Small intestine (tissue), 7 donors: ENCODE results near the gene RGSL1. TPM values are rescaled to one million over a fixed set of nuclear protein-coding genes. Genes with fewer than 3 reads are reported as not detected.

Source experiments
- DNase-seq, 2 donors: peaks; one replicate each; pipeline versions ENCODE4 v3.0.0 to v3.0.0-alpha.2; 2013
- FAIRE-seq: peaks from 2 replicates; lab custom pipeline; 2012; peaks lifted over from hg19 to GRCh38; lab: Jason Lieb, UNC
- H3K27ac ChIP-seq, 3 donors: one replicate each; pipeline ENCODE4 v1.5.1; 2013; ENCODE audit warnings: low read length in 2 of 3, mild to moderate bottlenecking in 2 of 3, control low read depth in 1 of 3, inconsistent platforms in 1 of 3, low read depth in 1 of 3, moderate library complexity in 1 of 3
- H3K27me3 ChIP-seq, 3 donors: one replicate each; pipeline ENCODE4 v1.6.1; 2013; ENCODE audit warnings: low read length in 3 of 3, inconsistent platforms in 1 of 3; ENCODE audit not compliant: control insufficient read depth in 3 of 3, insufficient read depth in 3 of 3
- H3K36me3 ChIP-seq, 3 donors: one replicate each; pipeline ENCODE4 v1.6.1; 2013; ENCODE audit warnings: low read length in 3 of 3, inconsistent platforms in 1 of 3, low read depth in 1 of 3, mild to moderate bottlenecking in 1 of 3, moderate library complexity in 1 of 3; ENCODE audit not compliant: control insufficient read depth in 3 of 3, insufficient read depth in 2 of 3
- H3K4me1 ChIP-seq, 3 donors: one replicate each; pipeline ENCODE4 v1.6.1; 2013; ENCODE audit warnings: low read length in 2 of 3, inconsistent platforms in 1 of 3, low read depth in 1 of 3, mild to moderate bottlenecking in 1 of 3, moderate library complexity in 1 of 3; ENCODE audit not compliant: control insufficient read depth in 3 of 3, insufficient read depth in 2 of 3
- H3K4me3 ChIP-seq, 3 donors: one replicate each; pipeline ENCODE4 v1.5.1; 2013; ENCODE audit warnings: low read length in 3 of 3, control low read depth in 1 of 3, inconsistent platforms in 1 of 3, low read depth in 1 of 3, mild to moderate bottlenecking in 1 of 3, moderate library complexity in 1 of 3
- H3K9me3 ChIP-seq, 2 donors: one replicate each; pipeline ENCODE4 v1.6.1; 2013; ENCODE audit warnings: low read depth in 1 of 2, low read length in 1 of 2; ENCODE audit not compliant: control insufficient read depth in 2 of 2, insufficient read depth in 1 of 2
- WGBS, 3 donors: extraction: QIAGEN DNeasy Blood & Tissue Kit; methylation state at CpG; one replicate each; pipeline ENCODE4 v1.1.7; 2013; 5-methylcytosine and 5-hydroxymethylcytosine counted together
- polyA plus RNA-seq, 4 donors: library from polyadenylated mRNA; stranded (reverse) in 3 of 4; unstranded in 1 of 4; fragments of 200-250 nt in 3 of 4; fragments of 120-200 nt in 1 of 4; gene quantifications; one replicate each; pipeline versions ENCODE4 v1.2.1 to v1.2.3, GENCODE V29; 2013
- donor health status: healthy with polysubstance abuse.
- donor health status: control.
- donor health status: control.
- donor health status: Bipolar disorder and iron deficiency.
- donor health status: healthy.

RGSL1 gene
- polyA plus RNA-seq, 4 donors, result not detected

DNA sequence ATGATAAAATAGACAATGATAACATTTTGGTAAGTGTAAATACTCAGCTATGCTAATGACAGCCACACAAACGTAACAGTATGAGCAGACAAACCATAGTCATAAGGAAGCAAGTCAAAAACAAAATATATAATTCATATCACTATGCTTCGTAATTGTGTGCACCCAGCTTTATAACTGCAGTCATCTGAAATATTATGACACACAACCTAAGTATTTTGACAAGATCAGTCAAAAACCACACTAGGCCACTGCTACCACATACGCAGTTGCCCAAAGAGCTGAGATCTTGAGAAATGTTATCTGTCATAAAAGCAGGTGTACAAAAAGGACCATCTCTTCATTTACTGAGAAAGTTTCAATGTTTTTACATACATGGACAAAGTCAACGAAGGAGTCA lies 113.1 kb downstream of the RGSL1 start:
- Histone ChIP-seq H3K4me3 (no peak overlapping the region), H3K27me3 (no peaks in the 10 kb centered on the region), H3K9me3 (no peaks in the 10 kb centered on the region), H3K4me1 (no peaks in the 10 kb centered on the region), H3K36me3 (no peaks in the 10 kb centered on the region), H3K27ac (no peak overlapping the region)
- WGBS, 3 donors, result 84 to 92% (median 91%) methylated on average over 4 of the region's 4 CpGs
- DNase-seq (no peak), FAIRE-seq (no peak)

DNA sequence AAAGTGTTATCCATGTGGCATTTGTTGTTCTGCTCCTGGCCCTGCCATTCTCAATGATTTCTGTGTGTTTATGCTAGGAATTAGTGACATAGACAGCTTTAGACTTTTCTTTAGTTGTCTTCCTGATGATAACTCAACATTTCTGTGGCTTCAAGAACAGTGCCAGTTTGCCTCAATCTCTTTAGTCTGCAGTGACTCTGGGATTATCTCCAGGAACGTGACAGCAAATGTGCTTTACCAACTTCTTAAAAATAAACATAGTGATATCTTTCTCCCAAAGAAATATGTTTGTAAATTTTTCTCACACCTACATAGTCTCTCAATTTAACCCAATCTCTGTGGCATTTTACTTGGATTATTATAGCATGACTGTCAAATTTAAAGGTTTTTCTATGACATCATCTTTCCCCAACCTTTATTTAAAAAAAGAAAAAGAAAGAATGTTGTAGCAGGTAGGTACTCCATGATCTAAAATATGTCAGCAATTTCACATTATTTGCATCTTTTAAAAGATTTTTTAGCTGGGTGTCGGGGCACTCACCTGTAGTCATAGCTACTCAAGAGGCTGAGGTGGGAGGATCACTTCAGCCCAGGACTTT lies 114.6 kb downstream of the RGSL1 start:
- DNase-seq (no peak), FAIRE-seq (no peak)
- H3K9me3 ChIP-seq, result no peaks in the 10 kb centered on the region
- no peak overlapping the region for H3K27ac ChIP-seq
- 69 to 79% (median 76%) methylated on average over 2 of the region's 2 CpGs for WGBS, 3 donors
- no peaks in the 10 kb centered on the region for H3K36me3 ChIP-seq
- H3K4me1 ChIP-seq, result no peaks in the 10 kb centered on the region
- no peak overlapping the region for H3K4me3 ChIP-seq
- H3K27me3 ChIP-seq, result no peaks in the 10 kb centered on the region

GRCh38 chr1:182565537-182565936 lies 115.6 kb downstream of the RGSL1 start:
- DNase-seq (no peak), FAIRE-seq (no peak)
- Histone ChIP-seq H3K36me3 (no peaks in the 10 kb centered on the region), H3K4me1 (no peaks in the 10 kb centered on the region), H3K27ac (no peak overlapping the region), H3K4me3 (no peak overlapping the region), H3K9me3 (no peaks in the 10 kb centered on the region), H3K27me3 (no peaks in the 10 kb centered on the region)
- WGBS, 3 donors, result 64 to 82% (median 65%) methylated on average over 3 of the region's 3 CpGs

- DNase-seq (no peak), FAIRE-seq (no peak)
- H3K9me3 ChIP-seq, result no peaks in the 10 kb centered on the region
- H3K36me3 ChIP-seq, result no peaks in the 10 kb centered on the region
- H3K4me1 ChIP-seq, result no peaks in the 10 kb centered on the region
- H3K27me3 ChIP-seq, result no peaks in the 10 kb centered on the region
- no peak overlapping the region for H3K27ac ChIP-seq
- WGBS, 3 donors, result 94 to 96% (median 94%) methylated on average over 5 of the region's 5 CpGs
- no peak overlapping the region for H3K4me3 ChIP-seq
Measured at GRCh38 chr1:182567629-182568028, 117.7 kb downstream of the RGSL1 start.

DNA sequence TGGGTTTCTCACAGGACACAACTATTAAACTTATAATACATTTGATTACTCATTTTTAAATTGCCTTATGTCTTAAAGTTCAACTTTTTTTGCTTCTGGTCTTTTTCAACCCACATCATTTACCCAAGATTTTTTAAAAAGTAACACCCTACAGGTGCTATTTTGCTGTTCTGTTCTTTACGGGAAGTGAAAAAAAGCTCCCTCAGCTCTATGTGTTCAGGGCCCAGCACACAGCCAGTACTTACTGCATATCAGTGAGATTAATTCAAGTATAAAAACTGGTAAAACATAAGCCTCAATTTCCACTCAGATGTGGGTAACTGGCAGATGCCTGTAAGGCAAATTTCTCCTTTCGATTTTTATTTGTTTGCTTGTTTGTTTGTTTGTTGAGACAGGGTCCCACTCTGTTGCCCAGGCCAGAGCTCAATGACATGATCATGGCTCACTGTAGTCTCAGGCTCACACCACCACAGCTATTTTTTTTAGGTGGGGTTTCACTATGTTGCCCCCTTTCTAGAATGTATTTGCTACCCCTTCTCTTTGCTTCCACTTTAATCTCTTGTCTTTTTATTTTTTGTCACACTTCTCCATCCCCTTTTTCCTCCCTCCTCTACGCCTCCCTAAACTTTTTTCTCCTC lies 118.8 kb downstream of the RGSL1 start:
- no peak for FAIRE-seq
- H3K4me1 ChIP-seq, result no peaks in the 10 kb centered on the region
- no peaks in the 10 kb centered on the region for H3K9me3 ChIP-seq
- WGBS, 3 donors, result 78 to 87% (median 87%) methylated on average over 3 of the region's 3 CpGs
- DNase-seq, result no peak
- no peaks in the 10 kb centered on the region for H3K36me3 ChIP-seq
- no peak overlapping the region for H3K27ac ChIP-seq
- no peaks in the 10 kb centered on the region for H3K27me3 ChIP-seq
- H3K4me3 ChIP-seq, result no peak overlapping the region

GRCh38 chr1:182569939-182570610 lies 120.1 kb downstream of the RGSL1 start:
- Histone ChIP-seq H3K4me3 (no peak overlapping the region), H3K36me3 (peaks cover 3 to 6% (median 4%) of the 10 kb centered on the region in 3 donors), H3K4me1 (peaks cover 0 to under 1% (median 0%) of the 10 kb centered on the region in 3 donors), H3K9me3 (no peaks in the 10 kb centered on the region), H3K27me3 (no peaks in the 10 kb centered on the region), H3K27ac (no peak overlapping the region)
- DNase-seq (no peak), FAIRE-seq (no peak)
- WGBS, 3 donors, result 92 to 95% (median 94%) methylated on average over 6 of the region's 6 CpGs

DNA sequence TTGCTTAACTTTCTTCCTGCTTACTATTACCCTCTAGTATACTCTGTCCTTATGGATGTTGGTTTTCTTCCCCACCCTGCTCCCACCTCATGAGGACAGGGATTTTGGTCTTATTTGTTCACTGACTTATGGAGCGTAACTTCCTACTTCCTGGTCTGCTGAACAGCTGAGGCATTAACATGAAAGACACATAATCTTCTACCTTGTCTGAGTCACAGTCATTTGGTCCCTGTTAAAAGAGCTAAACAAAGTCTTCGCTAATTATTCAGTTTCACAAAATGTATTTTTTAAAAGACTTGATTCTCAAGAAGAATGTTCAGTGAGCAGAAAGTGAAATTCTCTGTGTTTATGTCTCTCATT lies 120.6 kb downstream of the RGSL1 start:
- FAIRE-seq (no peak), DNase-seq (peak in 1 of 2 donors; percentile 6)
- WGBS, 3 donors, result 71 to 80% (median 73%) methylated on average over 2 of the region's 2 CpGs
- peaks cover 0 to 3% (median 0%) of the 10 kb centered on the region in 3 donors for H3K4me1 ChIP-seq
- H3K27ac ChIP-seq, result no peak overlapping the region
- no peak overlapping the region for H3K4me3 ChIP-seq
- no peaks in the 10 kb centered on the region for H3K27me3 ChIP-seq
- peaks cover 3 to 9% (median 4%) of the 10 kb centered on the region in 3 donors for H3K36me3 ChIP-seq
- H3K9me3 ChIP-seq, result no peaks in the 10 kb centered on the region

GRCh38 chr1:182574156-182574555 lies 124.2 kb downstream of the RGSL1 start:
- H3K36me3 ChIP-seq, result peaks cover 8 to 16% (median 8%) of the 10 kb centered on the region in 3 donors
- H3K27ac ChIP-seq, result no peak overlapping the region
- FAIRE-seq (no peak), DNase-seq (no peak)
- H3K27me3 ChIP-seq, result no peaks in the 10 kb centered on the region
- peaks cover 0 to 3% (median 0%) of the 10 kb centered on the region in 3 donors for H3K4me1 ChIP-seq
- WGBS, 3 donors, result 90 to 97% (median 94%) methylated on average over 4 of the region's 4 CpGs
- H3K9me3 ChIP-seq, result no peaks in the 10 kb centered on the region
- no peak overlapping the region for H3K4me3 ChIP-seq
